Fibroblast of villous mesenchyme (primary cell): ENCODE data around the gene NFYB. TPM values are rescaled to one million over a fixed set of nuclear protein-coding genes. Genes with fewer than 3 reads are reported as not detected.

Experiments
- DNase-seq: peaks from one replicate; pipeline ENCODE4 v3.0.0-alpha.2; 2010; ENCODE audit warnings: low read depth
- H3K4me3 ChIP-seq: 2 replicates; pipeline ENCODE4 v1.5.1; 2011; ENCODE audit warnings: low read depth, mild to moderate bottlenecking, low read length
- CTCF ChIP-seq: IDR thresholded peaks from 2 replicates; pipeline ENCODE4 v1.5.1; 2012; ENCODE audit warnings: low read depth, mild to moderate bottlenecking, low read length; ENCODE audit not compliant: insufficient read depth
- total RNA-seq: library from RNA; depleted of rRNA; stranded (reverse); fragments of >200 nt; gene quantifications from 2 replicates; pipeline ENCODE4 v1.2.3, GENCODE V29; 2012

NFYB gene
- total RNA-seq, 1 donor, result 28.5 TPM

GRCh38 chr12:104155711-104156555 is 17.9 kb upstream of the NFYB start:
- no peak for TF ChIP-seq CTCF
- no peak overlapping the region for H3K4me3 ChIP-seq
- no peak for DNase-seq

- H3K4me3 ChIP-seq, result no peak overlapping the region
- DNase-seq, result no peak
- no peak for TF ChIP-seq CTCF
These were observed 16.8 kb upstream of the NFYB start for GRCh38 chr12:104154806-104155205.

- DNase-seq, result no peak
- H3K4me3 ChIP-seq, result no peak overlapping the region
- TF ChIP-seq CTCF, result no peak
These were observed 16.3 kb upstream of the NFYB start for GRCh38 chr12:104154286-104154685.

GRCh38 chr12:104152685-104153241 is 14.8 kb upstream of the NFYB start:
- no peak for DNase-seq
- no peak overlapping the region for H3K4me3 ChIP-seq
- no peak for TF ChIP-seq CTCF

GRCh38 chr12:104150416-104150815 is 12.4 kb upstream of the NFYB start:
- DNase-seq, result no peak
- no peak overlapping the region for H3K4me3 ChIP-seq
- no peak for TF ChIP-seq CTCF

GRCh38 chr12:104147346-104147745 is 9.3 kb upstream of the NFYB start:
- H3K4me3 ChIP-seq, result no peak overlapping the region
- no peak for TF ChIP-seq CTCF
- no peak for DNase-seq
